T47D (cell line): Measurements from ENCODE around the gene CDC42EP4.
A peak's percentile ranks its signal among the peaks of the same experiment; 100 is the strongest.
"Not testable (repeated sequence)": the region's sequence is repeated elsewhere in the genome, so short reads cannot be mapped to it uniquely, and the experiment has no call there.

Experiments
- DNase-seq, 2 experiments: peaks; one replicate each; pipeline versions ENCODE4 v3.0.0 to v3.0.0-alpha.2; 2011 to 2012; ENCODE audit warnings: low read depth in 1 of 2, low spot score in 1 of 2
- JUND ChIP-seq: IDR thresholded peaks from 2 replicates; pipeline ENCODE4 v1.6.1; 2012; ENCODE audit warnings: low read depth
- in situ Hi-C: cut with HindIII; loops from 2 replicates; pipeline ENCODE4 v1.10.0; 2016; ENCODE audit warnings: low sequenced_read_pairs, low pct_unique_long_range_greater_than_20kb

CDC42EP4 gene

DNA sequence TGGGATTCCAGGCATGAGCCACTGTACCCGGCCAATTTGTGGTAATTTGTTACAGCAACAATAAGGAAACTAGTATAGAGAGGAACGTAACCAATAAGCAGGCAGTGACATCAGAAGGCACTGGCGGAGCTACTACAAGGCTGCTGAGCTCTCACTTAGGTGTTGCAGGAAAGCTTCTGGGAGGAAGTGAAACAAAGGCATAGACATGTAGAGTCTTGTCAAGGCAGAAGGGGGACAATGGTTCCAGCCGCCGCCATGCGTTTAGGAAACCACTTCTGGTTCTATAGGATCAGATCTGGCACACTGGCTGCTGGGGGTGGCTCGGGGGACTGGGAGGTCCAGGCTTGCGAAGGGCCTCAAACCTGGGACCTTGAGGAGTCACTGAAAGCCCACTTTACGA is 40.7 kb downstream of the CDC42EP4 start:
- TF ChIP-seq JUND = no peak
- no peak for DNase-seq
- in situ Hi-C loops = no loop called here

DNA sequence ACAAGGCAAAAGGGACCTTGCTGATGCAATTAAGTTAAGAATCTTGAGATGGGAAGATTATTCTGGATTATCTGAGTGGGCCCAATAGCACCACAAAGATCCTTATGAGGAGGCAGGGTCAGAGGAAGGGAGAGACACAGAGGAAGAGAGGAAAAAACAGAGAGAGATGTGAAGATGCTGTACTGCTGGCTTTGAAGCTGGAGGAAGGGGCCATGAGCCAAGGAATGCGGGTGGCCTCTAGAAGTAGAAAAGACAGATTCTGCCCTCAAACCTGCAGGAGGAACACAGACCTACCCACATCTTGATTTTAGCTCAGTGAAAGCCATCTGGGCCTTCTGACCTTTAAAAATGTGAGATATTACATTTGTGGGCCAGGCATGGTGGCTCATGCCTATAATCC is 42.0 kb downstream of the CDC42EP4 start:
- in situ Hi-C loops = no loop called here
- no peak for DNase-seq
- TF ChIP-seq JUND = no peak

DNA sequence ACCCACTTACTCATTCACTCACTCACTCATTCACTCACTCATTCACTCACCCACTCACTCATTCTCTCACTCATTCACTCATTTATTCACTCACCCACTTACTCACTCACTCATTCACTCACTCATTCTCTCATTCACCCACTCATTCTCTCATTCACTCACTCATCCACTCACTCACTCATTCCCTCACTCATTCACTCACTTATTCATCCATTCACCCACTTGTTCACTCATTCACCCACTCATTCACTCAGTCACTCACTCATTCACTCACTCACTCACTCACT is 42.5 kb downstream of the CDC42EP4 start:
- TF ChIP-seq JUND = no peak

DNA sequence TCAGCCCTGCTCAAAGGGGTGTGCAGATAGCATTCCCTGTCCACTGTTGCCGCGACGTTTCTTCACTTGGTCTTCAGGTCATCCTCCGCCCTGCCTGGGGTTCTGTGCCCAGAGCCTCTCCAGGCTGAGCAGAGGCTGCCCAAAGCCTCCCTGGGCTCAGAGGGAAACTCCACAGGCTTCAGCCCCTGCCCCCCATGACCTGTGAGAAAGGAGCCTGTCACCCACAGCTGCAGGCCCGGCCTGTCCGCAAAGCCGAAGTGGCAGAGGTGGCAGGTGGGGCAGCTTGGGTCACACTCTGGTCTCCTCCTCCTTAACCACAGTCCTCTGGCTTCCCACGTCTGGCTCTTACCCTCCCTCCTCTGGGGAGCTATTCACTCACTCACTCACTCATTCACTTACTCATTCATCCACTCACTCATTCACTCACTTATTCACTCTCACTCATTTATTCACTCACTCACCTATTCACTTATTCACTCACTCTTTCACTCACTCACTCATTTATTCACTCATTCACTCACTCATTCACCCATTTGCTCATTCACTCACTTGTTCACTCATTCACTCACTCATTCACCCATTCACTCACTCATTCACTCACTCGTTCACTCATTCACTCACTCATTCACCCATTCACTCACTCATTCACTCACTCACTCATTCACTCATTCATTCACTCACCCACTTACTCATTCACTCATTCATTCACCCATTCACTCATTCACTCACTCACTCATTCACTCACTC is 43.0 kb downstream of the CDC42EP4 start:
- in situ Hi-C loops = no loop called here
- DNase-seq = peak in 1 of 2 experiments; percentile 38
- no peak for TF ChIP-seq JUND

More for the DNA sequence above, 42.5 kb downstream of the CDC42EP4 start:
- no peak for DNase-seq
- in situ Hi-C loops = no loop called here

GRCh38 chr17:73267648-73268537 is 43.9 kb downstream of the CDC42EP4 start:
- no peak for TF ChIP-seq JUND
- in situ Hi-C loops = no loop called here
- peak in 1 of 2 experiments; percentile 69 for DNase-seq

DNA sequence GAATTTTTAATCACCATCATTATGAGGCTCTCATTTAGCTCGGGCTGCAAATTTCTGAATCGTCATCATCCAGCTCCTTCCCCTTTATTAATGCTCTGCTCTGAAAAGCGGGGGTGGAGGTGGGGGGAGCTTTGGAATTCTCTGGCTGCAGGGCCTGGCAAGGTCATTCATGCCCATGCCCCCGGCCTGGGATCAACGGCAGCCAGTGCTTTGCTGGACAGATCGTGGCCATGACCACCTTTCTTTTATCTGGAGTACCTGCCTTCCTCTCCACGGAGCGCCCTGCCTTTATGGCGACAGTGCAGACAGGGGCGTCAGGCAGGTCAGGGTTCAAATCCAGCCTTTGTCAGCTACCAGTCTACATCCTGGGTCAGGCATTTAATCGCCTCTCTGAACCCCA is 45.0 kb downstream of the CDC42EP4 start:
- no peak for DNase-seq
- in situ Hi-C loops = no loop called here
- no peak for TF ChIP-seq JUND

- in situ Hi-C loops = no loop called here
- no peak for DNase-seq
- TF ChIP-seq JUND = no peak
Measured at GRCh38 chr17:73265646-73266640, 45.9 kb downstream of the CDC42EP4 start.

DNA sequence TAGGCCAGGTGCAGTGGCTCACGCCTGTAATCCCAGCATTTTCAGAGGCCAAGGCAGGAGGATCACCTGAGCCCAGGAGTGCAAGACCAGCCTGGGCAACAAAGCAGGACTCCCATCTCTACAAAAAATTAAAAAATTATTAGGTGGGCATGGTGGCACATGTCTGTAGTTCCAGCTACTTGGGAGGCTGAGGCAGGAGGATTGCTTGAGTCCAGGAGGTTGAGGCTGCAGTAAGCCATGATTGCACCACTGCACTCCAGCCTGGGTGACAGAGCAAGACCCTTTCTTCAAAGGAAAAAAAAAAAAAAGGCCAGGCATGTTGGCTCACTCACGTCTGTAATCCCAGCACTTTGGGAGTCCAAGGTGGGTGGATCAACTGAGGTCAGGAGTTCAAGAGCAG is 47.4 kb downstream of the CDC42EP4 start:
- in situ Hi-C loops, DNase-seq: not testable (repeated sequence)

- in situ Hi-C loops = no loop called here
- DNase-seq = no peak
- TF ChIP-seq JUND = no peak
Measured at GRCh38 chr17:73262676-73263642, 48.8 kb downstream of the CDC42EP4 start.

DNA sequence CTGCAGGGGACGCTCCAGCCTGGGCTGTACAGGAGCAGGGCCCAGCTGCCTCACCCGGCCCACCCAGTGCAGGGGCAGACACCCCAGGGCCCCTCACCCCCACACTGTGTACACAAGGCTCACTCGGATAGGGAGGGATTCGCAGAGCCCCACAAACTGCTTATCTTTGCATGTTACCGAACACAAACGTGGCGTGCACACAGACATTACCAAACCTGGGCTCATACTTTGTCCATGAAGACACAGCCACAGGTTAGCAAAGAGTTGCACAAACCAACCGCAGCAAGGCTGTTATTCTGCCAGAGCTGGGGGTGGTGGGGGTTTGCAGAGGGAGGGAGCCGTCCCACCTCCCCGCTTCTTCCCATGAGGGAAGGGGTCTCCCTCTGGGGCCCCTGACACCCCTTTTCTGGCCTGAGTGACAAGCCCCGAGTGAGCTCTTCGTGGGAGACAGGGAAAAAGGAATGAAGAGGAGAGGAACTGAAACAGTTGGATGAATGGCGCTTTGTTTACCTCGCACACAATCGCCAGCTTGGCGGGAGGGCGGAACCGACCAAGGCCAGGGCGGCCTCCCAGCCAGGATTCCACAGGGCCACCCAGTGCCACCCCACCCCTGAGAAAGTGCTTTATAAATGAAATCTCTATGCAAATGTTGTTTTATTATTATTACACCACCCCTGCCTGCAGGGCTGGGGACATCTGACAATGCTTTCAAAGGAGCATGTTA is 49.7 kb downstream of the CDC42EP4 start:
- in situ Hi-C loops = no loop called here
- peak in 1 of 2 experiments; percentile 77 for DNase-seq
- no peak for TF ChIP-seq JUND

DNA sequence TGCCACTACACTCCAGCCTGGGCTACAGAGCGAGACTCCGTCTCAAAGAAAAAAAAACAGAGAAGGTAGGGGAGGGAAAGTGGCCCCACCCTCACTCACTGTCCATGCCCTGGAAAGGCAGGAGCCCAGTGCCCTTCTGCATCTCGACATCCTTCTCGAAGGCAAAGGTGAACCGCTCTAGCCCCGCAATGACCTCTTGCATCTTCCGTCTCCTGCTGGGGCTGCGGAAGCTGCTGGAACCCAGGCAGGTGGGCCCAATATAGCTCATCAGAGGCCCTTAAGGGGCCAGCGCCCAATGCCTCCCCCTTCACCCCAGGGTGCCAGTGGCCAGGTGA is 50.2 kb downstream of the CDC42EP4 start, which contains the start of gene CPSF4L:
TSS of gene CPSF4L (minus strand) at position 264 of the 335 bp plus-strand sequence. CDS start at position 202, 62 bp downstream.
- DNase-seq = no peak
- in situ Hi-C loops = no loop called here
- TF ChIP-seq JUND = no peak
